DMS 273 (cell line): ENCODE results near the gene CDK5.

ENCODE experiments used
- DNase-seq: peaks from one replicate; lab custom pipeline; 2025; ENCODE audit not compliant: unreplicated experiment; lab: John Stamatoyannopoulos, UW

Gene CDK5

GRCh38 chr7:151057506-151057988 lies at the start of gene CDK5:
Gene CDK5 (minus strand): TSS chr7:151057897. CDS start chr7:151057848, 49 bp downstream.
- peak; percentile 88 for DNase-seq

GRCh38 chr7:151104411-151105235 lies 46.9 kb upstream of the CDK5 start:
- DNase-seq, result no peak

GRCh38 chr7:151103973-151104372 lies 46.3 kb upstream of the CDK5 start:
- DNase-seq, result no peak

DNA sequence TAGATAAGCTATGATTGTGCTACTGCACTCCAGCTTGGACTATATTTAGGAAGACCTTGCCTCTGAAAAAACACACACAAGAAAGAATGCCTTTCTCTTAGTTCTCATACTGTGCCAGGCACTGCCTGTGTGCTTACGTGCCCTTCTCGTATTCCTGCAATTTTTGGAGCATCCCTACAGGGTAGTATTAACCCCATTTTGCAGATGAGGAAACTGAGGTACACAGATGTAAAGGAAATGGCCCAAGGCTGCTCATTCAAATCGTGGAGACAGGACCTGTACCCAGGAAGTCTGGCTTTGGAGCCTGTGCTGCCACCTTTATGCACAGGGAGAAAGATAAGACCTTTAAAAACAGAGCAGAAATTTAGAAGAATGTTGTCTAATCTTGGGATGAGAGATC lies 45.3 kb upstream of the CDK5 start:
- DNase-seq, result no peak

- DNase-seq, result no peak
Measured at GRCh38 chr7:151101621-151102396, 44.1 kb upstream of the CDK5 start.

DNA sequence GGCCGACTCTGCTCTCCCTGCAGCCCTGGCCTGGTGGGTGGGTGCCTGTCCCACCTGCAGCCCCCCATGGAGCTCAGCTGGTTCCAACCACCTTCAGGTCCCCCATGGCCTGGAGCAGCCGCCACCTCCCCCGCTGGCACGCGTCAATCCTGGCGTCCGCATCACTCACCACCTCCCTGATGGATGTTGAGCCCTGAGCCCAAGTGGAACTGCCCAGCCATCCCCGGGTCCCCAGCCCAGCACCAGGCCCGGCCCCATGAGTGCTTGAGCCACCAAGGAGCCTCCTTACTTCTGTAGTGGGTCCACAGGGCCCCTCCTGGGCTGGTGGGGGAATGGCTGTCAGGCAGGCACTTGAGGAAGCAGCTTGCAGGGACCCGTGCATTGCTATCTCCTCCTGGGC lies 43.2 kb upstream of the CDK5 start:
- DNase-seq, result no peak

DNA sequence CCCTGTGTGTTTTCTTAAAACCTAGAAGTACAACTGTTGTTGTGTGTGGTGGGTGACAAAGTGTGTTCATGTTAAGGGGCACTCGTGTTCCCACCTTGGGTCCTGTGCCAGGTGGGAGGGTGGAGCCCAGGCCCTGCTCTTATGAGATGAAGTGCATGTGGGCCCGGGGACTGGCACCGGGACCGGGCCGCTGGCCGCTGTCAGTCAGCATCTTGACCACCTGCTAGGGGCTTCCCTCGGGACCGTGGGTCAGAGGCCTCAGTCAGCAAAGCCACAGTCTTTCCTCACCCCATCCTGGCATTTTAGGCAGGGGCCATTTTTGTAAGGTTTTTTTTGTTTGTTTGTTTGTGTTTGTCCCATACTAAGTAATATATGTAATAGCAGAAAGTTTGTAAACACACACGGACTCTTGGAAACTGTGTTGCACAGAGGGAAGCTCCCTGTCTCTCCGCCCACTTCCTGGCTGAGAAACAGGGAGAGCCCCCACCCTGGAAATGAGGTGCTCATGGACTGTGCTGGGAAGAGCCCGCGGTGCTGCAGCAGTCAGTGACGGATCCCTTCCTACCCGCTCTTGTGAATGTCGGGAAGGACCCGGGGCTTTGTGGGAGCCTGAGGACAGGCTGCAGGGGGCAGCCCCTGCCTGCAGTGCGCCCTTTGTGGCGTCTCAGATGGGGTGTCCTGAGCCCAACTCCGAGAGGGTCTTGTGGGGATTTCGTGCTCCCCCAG lies 42.0 kb upstream of the CDK5 start:
- DNase-seq, result no peak

DNA sequence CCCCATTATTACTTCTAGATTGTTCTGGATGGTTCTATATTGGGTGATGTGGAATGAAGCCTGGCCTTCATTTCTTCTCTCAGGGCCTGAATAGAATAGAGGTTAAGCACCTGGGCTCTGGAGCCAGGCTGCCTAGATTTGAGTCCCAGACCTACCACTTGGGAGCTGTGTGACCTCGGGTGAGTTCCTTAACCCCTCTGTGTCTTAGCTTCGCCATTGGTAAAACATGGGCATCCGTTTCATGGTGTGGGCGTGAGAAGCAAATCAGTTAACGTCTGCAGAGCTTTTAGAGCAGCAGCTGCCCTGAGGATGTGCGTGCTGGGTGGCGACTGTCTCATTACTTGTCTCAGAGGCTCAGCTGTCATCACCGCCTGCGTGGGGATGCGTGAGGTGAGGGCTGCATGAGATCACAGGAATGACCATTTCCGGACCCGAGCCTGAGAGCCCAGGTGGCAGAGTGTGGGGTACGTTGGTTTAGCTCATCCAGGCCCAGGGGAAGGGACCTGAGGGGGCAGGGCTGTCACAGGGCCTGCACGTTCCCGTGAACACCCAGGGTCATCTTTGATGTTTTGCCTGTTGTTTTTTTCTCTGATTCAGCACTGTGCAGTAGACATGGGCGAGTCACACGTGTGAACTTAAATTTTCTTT lies 38.3 kb upstream of the CDK5 start:
- no peak for DNase-seq

DNA sequence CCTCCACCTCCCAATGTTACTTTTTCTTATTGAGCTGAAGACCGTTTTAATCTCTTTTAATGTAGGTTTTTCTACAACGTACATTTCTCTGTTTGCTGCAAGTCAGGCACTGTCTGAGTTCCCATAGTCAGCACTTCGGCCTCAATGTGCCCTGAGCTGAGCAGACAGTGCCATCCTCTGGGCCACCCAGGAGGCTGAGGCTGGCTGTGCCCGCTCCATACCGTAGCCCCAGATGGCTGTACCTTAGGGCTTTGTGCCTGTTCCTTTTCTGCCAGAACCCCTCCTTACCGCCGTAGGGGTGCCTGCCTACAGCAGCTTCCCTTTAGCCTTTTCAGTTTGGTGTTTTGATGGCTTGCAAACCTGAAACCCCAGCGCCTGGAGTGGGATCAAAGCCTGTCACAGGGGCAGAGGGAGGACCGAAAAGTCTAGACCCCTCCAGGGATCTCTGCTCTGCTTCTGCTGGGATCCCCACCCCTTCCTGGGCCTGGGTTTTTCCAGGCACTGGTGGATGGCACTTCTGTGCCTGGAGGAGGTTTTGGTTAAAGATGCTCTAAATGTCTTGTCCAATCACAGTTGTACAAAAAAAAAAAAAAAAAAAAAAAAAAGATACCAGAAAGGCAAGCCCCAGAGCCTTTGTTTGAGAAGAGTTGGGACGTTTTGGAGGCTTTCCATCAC lies 37.6 kb upstream of the CDK5 start:
- DNase-seq, result no peak

- DNase-seq, result no peak
Measured at GRCh38 chr7:151094675-151095074, 37.0 kb upstream of the CDK5 start.

GRCh38 chr7:151093748-151094147 lies 36.1 kb upstream of the CDK5 start:
- DNase-seq, result no peak

DNA sequence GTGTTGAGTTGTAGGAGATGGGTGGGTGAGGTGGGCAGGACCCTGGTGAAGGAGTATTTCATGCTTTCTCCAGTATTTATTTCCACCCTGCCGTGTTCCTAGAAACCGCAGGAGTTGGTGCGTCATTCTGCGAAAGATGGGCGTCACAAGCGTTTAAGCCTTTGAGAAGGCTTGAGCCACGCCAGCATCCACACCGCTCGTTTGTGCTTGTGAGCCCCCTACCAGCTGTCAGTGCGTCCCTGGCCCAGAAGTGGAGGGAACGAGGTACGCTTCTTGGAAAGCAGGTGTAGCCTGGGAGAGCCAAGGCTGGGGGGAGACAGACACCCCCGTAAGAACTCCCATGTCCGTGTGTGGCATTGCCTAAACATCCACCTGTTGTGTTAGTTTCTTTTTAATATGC lies 34.3 kb upstream of the CDK5 start:
- no peak for DNase-seq

DNA sequence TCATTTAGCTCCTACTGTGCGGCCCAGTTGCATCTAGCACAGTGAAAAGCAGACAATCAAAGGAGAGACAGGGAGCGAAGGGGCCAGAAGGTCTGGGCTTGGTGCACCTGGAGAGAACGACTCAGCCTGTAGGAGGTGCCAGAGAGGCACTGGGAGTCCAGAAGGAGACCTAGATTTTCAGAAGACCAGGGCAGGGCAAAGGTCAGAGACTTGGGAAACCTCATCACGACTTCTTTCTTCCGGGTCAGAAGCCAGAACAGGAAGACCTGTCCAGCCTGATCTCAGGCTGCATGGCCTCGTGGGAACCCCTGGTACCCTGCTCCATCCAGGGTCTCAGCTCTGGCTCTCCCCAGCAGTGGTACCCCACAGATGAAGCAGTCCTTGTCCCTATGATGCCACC lies 33.7 kb upstream of the CDK5 start:
- DNase-seq, result peak; percentile 57

- no peak for DNase-seq
Measured at GRCh38 chr7:151091003-151091402, 33.3 kb upstream of the CDK5 start.

DNA sequence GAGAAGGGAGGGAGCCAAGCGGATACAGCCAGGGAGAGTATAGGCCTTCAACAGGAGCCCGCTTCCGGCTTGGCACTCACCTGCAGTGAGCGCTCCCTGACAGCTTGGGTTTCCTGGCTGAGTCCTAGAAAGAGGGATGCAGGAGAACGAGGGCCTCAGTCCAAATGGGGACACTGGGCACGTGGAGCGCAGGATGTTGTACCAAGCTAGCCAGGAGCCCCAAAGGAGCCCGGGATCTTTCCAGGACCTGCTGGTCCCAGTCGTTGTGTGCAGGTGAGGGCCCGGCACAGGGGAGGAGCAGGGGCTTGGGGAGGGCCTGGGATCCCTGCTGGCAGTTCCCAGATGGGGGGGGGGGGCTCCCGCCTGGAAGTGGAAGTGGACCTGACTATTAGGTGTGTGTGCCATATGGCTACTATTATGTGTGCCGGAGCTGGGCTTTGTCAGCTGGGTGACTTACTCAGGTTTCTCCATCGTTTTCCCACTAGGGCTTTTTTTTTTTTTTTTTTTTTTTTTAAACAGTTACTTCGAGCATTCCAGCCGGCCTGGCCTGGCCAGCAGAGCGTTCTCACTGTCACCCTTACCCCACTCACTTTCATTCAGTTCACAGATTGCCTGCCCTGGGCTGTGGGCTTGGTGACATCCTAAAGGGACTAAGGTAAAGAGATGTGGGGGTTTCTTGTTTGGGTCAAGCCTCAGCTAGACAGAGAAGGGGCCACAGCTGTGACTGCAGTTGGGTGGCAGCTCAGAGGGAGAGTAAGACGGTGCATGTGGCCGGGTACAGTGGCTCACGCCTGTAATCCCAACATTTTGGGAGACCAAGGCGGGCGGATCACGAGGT lies 32.4 kb upstream of the CDK5 start:
- DNase-seq, result peak; percentile 89

DNA sequence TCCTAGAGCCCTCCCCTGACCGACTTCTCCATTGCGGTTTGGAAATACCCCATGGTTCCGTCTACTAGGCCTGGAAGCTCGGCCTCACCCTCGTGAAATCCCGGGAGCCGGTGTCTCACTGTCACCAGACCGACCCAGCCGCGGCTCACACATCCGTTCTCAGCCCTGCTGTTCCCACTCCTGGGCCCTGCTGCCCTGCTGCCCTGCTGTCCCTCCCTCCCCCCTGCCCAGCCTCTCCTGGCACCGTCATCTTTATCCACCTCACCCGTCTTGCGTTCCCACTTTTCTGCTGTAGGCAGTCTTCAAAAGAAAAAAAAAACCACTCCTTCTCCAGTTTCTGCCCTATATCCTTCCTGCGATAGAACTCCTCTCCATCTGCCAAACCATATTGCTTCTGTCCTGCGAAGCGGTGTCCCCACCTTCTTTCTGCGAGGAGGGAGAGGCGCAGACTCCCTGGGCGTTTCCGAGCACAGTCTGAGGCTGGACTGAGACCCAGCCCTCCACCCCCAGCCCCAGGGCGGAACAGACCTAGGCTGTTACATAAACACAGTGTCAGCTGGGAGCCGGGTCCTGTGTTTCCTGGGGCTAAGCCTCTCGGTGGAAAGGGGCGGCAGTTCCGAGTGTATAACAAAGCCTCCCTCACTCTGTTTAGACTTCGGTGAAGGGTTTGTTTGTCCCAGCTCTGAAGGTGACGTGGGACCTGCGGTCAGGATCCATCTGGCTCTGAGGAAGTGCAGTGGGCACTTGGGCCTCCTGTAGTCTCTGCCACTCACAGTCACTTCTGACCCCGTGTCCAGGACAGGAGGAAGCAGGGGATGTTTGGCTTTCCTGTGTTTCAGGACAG lies 31.4 kb upstream of the CDK5 start:
- peak; percentile 97 for DNase-seq

DNA sequence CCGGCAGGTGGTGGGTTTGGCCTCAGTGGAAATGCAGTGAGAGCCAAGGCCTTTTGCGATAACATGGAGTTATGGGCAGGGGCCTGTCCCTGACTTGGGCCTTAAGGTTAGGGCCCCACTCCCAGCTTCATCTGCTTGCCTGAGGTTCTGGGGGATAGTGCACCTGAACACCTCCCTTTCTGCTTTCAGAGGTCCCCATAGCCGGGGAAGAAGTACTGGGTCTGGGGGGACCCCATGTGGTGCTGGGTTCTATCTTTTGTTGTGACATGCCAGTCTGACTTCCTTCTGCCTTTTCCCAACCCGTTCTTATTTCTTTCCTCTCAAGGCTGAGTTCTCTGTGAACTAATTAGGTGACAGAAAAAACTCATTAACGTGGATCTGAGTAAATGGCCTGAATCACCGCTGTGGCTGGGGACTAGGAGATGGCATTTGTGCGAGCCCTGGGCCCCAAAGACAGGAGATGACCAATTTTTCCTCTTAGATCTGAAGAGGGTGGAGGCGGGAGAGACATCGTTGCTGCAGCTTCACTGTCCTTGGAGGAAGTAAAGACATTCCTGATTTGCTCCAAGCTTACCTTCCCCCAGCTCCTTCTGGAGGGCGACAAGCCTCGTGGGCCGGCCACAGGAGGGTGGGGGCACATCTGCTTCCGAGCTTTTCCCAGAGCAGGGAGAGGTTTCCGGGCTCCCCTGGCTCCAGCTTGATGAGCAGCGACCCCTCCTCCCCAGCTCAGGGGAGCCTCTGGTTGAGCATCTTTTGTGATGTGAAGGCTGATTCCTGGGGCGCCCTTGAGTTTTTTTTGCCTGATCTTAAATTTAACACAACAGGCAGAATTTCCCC lies 30.5 kb upstream of the CDK5 start:
- DNase-seq, result peak; percentile 81
